ENCODE data around the gene GTPBP2. TPM values are rescaled to one million over a fixed set of nuclear protein-coding genes. Genes with fewer than 3 reads are reported as not detected.

Gene GTPBP2
- total and polyA plus RNA-seq, 2 experiments from 2014 or later, result 17.5 to 55.9 TPM

DNA sequence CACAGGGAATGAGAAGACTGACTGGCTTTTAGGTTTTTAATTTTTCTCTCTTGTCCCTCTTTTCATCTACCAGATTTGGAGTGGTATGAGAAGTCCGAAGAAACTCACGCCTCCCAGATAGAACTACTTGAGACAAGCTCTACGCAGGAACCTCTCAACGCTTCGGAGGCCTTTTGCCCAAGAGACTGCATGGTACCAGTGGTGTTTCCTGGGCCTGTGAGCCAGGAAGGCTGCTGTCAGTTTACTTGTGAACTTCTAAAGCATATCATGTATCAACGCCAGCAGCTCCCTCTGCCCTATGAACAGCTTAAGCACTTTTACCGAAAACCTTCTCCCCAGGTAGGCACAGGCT, 7.2 kb upstream of the GTPBP2 start (continued):
- TF ChIP-seq NANOG (IDR thresholded peaks at IDR 0.05; ENCODE audit: borderline replicate concordance) (no peak), STAT1 (IDR thresholded peaks at IDR 0.05; ENCODE audit: unreplicated experiment) (no peak)
- TF ChIP-seq, protein P1, sequence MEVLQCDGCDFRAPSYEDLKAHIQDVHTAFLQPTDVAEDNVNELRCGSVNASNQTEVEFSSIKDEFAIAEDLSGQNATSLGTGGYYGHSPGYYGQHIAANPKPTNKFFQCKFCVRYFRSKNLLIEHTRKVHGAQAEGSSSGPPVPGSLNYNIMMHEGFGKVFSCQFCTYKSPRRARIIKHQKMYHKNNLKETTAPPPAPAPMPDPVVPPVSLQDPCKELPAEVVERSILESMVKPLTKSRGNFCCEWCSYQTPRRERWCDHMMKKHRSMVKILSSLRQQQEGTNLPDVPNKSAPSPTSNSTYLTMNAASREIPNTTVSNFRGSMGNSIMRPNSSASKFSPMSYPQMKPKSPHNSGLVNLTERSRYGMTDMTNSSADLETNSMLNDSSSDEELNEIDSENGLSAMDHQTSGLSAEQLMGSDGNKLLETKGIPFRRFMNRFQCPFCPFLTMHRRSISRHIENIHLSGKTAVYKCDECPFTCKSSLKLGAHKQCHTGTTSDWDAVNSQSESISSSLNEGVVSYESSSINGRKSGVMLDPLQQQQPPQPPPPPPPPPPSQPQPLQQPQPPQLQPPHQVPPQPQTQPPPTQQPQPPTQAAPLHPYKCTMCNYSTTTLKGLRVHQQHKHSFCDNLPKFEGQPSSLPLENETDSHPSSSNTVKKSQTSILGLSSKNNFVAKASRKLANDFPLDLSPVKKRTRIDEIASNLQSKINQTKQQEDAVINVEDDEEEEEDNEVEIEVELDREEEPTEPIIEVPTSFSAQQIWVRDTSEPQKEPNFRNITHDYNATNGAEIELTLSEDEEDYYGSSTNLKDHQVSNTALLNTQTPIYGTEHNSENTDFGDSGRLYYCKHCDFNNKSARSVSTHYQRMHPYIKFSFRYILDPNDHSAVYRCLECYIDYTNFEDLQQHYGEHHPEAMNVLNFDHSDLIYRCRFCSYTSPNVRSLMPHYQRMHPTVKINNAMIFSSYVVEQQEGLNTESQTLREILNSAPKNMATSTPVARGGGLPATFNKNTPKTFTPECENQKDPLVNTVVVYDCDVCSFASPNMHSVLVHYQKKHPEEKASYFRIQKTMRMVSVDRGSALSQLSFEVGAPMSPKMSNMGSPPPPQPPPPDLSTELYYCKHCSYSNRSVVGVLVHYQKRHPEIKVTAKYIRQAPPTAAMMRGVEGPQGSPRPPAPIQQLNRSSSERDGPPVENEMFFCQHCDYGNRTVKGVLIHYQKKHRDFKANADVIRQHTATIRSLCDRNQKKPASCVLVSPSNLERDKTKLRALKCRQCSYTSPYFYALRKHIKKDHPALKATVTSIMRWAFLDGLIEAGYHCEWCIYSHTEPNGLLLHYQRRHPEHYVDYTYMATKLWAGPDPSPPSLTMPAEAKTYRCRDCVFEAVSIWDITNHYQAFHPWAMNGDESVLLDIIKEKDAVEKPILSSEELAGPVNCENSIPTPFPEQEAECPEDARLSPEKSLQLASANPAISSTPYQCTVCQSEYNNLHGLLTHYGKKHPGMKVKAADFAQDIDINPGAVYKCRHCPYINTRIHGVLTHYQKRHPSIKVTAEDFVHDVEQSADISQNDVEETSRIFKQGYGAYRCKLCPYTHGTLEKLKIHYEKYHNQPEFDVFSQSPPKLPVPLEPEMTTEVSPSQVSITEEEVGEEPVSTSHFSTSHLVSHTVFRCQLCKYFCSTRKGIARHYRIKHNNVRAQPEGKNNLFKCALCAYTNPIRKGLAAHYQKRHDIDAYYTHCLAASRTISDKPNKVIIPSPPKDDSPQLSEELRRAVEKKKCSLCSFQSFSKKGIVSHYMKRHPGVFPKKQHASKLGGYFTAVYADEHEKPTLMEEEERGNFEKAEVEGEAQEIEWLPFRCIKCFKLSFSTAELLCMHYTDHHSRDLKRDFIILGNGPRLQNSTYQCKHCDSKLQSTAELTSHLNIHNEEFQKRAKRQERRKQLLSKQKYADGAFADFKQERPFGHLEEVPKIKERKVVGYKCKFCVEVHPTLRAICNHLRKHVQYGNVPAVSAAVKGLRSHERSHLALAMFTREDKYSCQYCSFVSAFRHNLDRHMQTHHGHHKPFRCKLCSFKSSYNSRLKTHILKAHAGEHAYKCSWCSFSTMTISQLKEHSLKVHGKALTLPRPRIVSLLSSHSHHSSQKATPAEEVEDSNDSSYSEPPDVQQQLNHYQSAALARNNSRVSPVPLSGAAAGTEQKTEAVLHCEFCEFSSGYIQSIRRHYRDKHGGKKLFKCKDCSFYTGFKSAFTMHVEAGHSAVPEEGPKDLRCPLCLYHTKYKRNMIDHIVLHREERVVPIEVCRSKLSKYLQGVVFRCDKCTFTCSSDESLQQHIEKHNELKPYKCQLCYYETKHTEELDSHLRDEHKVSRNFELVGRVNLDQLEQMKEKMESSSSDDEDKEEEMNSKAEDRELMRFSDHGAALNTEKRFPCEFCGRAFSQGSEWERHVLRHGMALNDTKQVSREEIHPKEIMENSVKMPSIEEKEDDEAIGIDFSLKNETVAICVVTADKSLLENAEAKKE (CRISPR knock-in tag; IDR thresholded peaks at IDR 0.05), result no peak

DNA sequence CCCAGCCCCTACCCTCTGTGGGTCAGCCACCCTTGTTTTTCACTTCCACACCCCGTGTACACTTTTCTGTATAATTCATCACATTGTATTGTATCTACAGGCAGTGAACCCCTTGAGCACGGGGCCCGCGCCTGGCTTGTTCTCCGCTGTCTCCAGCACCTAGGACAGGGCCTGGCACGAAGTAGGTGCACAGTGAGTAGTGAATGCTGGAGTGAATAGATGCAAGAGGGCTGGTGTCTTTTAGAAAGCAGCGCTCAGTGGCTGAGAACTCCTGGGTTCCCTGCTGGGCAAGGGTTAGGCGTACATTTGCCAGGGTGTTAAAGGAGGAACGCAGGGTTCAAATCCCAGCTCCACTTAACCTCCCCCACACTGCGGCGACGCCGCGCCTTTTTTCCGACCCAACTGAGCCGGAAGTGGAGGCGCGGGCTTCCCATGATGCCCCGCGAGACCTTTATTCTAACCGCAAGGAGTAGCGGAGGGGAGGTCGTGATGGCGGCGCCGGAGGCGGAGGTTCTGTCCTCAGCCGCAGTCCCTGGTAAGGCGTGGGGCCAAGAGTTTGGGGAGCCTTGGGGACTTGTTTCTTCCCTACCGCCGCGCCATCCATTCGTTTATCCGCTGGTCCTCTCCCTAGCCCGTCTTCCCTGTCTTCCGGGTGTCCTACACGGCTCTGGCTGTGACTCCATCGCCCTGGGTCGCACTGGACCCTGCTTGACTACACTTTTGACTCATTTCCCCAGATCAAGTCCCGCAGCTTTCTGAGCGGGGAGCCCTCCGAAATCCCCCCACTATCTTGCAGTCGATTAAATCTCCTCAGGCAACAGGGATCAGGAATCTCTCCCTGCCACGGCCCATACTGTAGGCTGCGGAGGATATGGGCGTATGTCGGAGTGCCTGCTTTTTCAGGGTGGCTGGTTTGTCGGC, 6.6 kb upstream of the GTPBP2 start, which contains the start of gene MAD2L1BP:
MAD2L1BP (plus strand) TSS at position 454 of the 921 bp plus-strand sequence; CDS start at position 490, 36 bp downstream.
- DNase-seq (ENCODE audit: low spot score) (peak; percentile 90), ATAC-seq (peak; percentile 92)
- Histone ChIP-seq H3K36me3 (ENCODE audit: insufficient read depth) (peaks cover 16% of the 10 kb centered on the region), H3K4me1 (ENCODE audit: insufficient read depth) (peaks cover 13% of the 10 kb centered on the region), H3K27ac (ENCODE audit: low read depth) (peak within 1 kb of the TSS; percentile 51), H3K9me2 (ENCODE audit: insufficient read depth) (no peaks in the 10 kb centered on the region), H3F3A (replicated peaks; ENCODE audit: low read depth) (0 out of 2 replicates have a peak, but pooled peaks cover 6% of the 10 kb centered on the region), H3K4me3 (peak within 1 kb of the TSS; percentile 99), H3K27me3 (ENCODE audit: insufficient read depth) (no peaks in the 10 kb centered on the region), H3K79me2 (replicated peaks; ENCODE audit: insufficient read depth) (peaks cover 44% of the 10 kb centered on the region), H2AFZ (peak within 1 kb of the TSS; percentile 76), H3K4me2 (peak within 1 kb of the TSS; percentile 94), H4K20me1 (replicated peaks; ENCODE audit: insufficient read depth) (peaks cover 18% of the 10 kb centered on the region)
- Mint-ChIP-seq H3K4me1 (peaks cover 18% of the 10 kb centered on the region), H3K36me3 (ENCODE audit: low read depth) (peaks cover 46% of the 10 kb centered on the region), H3K27ac (peak within 1 kb of the TSS; percentile 96), H3K27me3 (ENCODE audit: insufficient read depth, low read depth, poor library complexity) (peaks cover 4% of the 10 kb centered on the region), H3K9me3 (no peaks in the 10 kb centered on the region), H3K4me3 (peak within 1 kb of the TSS; percentile 98)
- TF ChIP-seq NANOG (IDR thresholded peaks at IDR 0.05; ENCODE audit: borderline replicate concordance) (no peak), CREB1 (CRISPR knock-in tag; IDR thresholded peaks at IDR 0.05; ENCODE audit: low read depth) (0 out of 2 replicates have a peak, but pooled peaks have one; percentile 40)
- TF ChIP-seq, protein P1 (CRISPR knock-in tag; IDR thresholded peaks at IDR 0.05), result no peak
- TF ChIP-seq, protein P2, sequence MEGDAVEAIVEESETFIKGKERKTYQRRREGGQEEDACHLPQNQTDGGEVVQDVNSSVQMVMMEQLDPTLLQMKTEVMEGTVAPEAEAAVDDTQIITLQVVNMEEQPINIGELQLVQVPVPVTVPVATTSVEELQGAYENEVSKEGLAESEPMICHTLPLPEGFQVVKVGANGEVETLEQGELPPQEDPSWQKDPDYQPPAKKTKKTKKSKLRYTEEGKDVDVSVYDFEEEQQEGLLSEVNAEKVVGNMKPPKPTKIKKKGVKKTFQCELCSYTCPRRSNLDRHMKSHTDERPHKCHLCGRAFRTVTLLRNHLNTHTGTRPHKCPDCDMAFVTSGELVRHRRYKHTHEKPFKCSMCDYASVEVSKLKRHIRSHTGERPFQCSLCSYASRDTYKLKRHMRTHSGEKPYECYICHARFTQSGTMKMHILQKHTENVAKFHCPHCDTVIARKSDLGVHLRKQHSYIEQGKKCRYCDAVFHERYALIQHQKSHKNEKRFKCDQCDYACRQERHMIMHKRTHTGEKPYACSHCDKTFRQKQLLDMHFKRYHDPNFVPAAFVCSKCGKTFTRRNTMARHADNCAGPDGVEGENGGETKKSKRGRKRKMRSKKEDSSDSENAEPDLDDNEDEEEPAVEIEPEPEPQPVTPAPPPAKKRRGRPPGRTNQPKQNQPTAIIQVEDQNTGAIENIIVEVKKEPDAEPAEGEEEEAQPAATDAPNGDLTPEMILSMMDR (conservative IDR thresholded peaks at IDR 0.05; ENCODE audit: low read depth in 2 of 2), result no peak
